ENCODE data around the gene ZNF396. TPM values are rescaled to one million over a fixed set of nuclear protein-coding genes. Genes with fewer than 3 reads are reported as not detected.

ZNF396 gene
- total and polyA plus RNA-seq, 9 of the 15 experiments (the other 6 are each of a cell fraction or from before 2014, with no cell fraction given): 0.73 to 2.3 (median 1.9) TPM

GRCh38 chr18:35377875-35378573 lies 887 bp upstream of the ZNF396 start:
- CTCF ChIA-PET (ENCODE audit: low intra/inter-chr PET ratio): no interaction called here
- FAIRE-seq (no peak), DNase-seq (ENCODE audit: extremely low read depth in 1 of 4, low spot score in 3 of 4) (no peak), ATAC-seq (no peak)
- Histone ChIP-seq H3K27me3 (ENCODE audit: control insufficient read depth in 2 of 2, insufficient read depth in 2 of 2, low read length in 2 of 2) (0 out of 5 replicates have a peak, but pooled peaks cover 0 to 2% of the 10 kb centered on the region in 2 experiments), H3K9ac (ENCODE audit: insufficient read depth in 1 of 2, low read depth in 2 of 2, low read length in 2 of 2) (no peak overlapping the region), H3K4me3 (no peak overlapping the region), H3K79me2 (ENCODE audit: control insufficient read depth, insufficient read depth, low read length) (no peaks in the 10 kb centered on the region), H3K4me2 (ENCODE audit: insufficient read depth, low read length) (no peak overlapping the region), H2AFZ (ENCODE audit: low read depth, low read length) (0 out of 2 replicates have a peak overlapping the region, but pooled peaks have one; percentile 14), H3K9me3 (replicated peaks; ENCODE audit: control insufficient read depth, insufficient read depth, low read depth, low read length) (no peaks in the 10 kb centered on the region), H3K9me1 (ENCODE audit: control insufficient read depth, insufficient read depth, low read length) (no peaks in the 10 kb centered on the region), H4K20me1 (replicated peaks; ENCODE audit: control insufficient read depth, insufficient read depth, low read length) (no peaks in the 10 kb centered on the region), H3K27ac (ENCODE audit: extremely low read depth, low read depth, low read length) (no peak overlapping the region), H3K36me3 (ENCODE audit: control insufficient read depth, insufficient read depth, low read length) (no peaks in the 10 kb centered on the region), H3K4me1 (replicated peaks in 1 of 2; ENCODE audit: control insufficient read depth in 2 of 2, insufficient read depth in 2 of 2, low read length in 2 of 2) (peaks cover 4 to 12% of the 10 kb centered on the region in 2 experiments; a peak in 3 of 5 replicates)
- in situ Hi-C loops (cut with MboI): no loop called here
- intact Hi-C loops (cut with micrococcal nuclease): loop anchor here (10.0 kb wide), 1 partner anchor 513 kb away; no protein-coding TSS in a partner anchor
- TF ChIP-seq EP300 (IDR thresholded peaks at IDR 0.05; ENCODE audit: low read length) (no peak), CEBPB (tag; IDR thresholded peaks at IDR 0.05) (peak; percentile 58), NR2C2 (CRISPR knock-in tag; IDR thresholded peaks at IDR 0.05) (no peak), NR2C2 (tag; IDR thresholded peaks at IDR 0.05) (no peak), ZNF79 (CRISPR knock-in tag; IDR thresholded peaks at IDR 0.05; ENCODE audit: low read depth) (no peak), ZNF12 (CRISPR knock-in tag; IDR thresholded peaks at IDR 0.05) (no peak)
- WGBS (ENCODE audit: insufficient coverage, low coverage, missing lambda C conversion rate): 55% methylated on average over 14 of the region's 14 CpGs
- POLR2A ChIA-PET: no interaction called here
- no TSS peak for BruUV-seq (replicated peaks)

All from K562 (cell line).